IPS DF 4.7 (cell line): ENCODE results near the gene ZFX.
"Not testable (repeated sequence)": the region's sequence is repeated elsewhere in the genome, so short reads cannot be mapped to it uniquely, and the experiment has no call there.

Experiments
- DNase-seq: peaks from one replicate; pipeline ENCODE4 v3.0.0-alpha.2; 2013; ENCODE audit warnings: low spot score; ENCODE audit errors: extremely low read depth

ZFX gene

GRCh38 chrX:24149351-24150050 is at the start of gene ZFX:
Gene ZFX, plus strand, starts transcription at chrX:24149729. Its CDS starts 23,014 bp downstream, at chrX:24172743.
- DNase-seq, result no peak

GRCh38 chrX:24100713-24101112 is 48.8 kb upstream of the ZFX start:
- DNase-seq, result no peak

GRCh38 chrX:24110069-24110468 is 39.5 kb upstream of the ZFX start:
- no peak for DNase-seq

- DNase-seq, result no peak
Measured at GRCh38 chrX:24113181-24113580, 36.3 kb upstream of the ZFX start.

GRCh38 chrX:24117258-24117657 is 32.3 kb upstream of the ZFX start:
- no peak for DNase-seq

- no peak for DNase-seq
Measured at GRCh38 chrX:24124244-24124799, 25.2 kb upstream of the ZFX start.

GRCh38 chrX:24125028-24125612 is 24.4 kb upstream of the ZFX start:
- no peak for DNase-seq

GRCh38 chrX:24131476-24131875 is 18.1 kb upstream of the ZFX start:
- DNase-seq, result no peak

GRCh38 chrX:24133312-24133711 is 16.2 kb upstream of the ZFX start:
- no peak for DNase-seq

- DNase-seq, result not testable (repeated sequence)
Measured at GRCh38 chrX:24135768-24136167, 13.8 kb upstream of the ZFX start.

- DNase-seq, result no peak
Measured at GRCh38 chrX:24137192-24137591, 12.3 kb upstream of the ZFX start.

- DNase-seq, result not testable (repeated sequence)
Measured at GRCh38 chrX:24143982-24144381, 5.5 kb upstream of the ZFX start.

- no peak for DNase-seq
Measured at GRCh38 chrX:24144528-24144927, 5.0 kb upstream of the ZFX start.

GRCh38 chrX:24145303-24146186 is 4.0 kb upstream of the ZFX start:
- DNase-seq, result no peak

GRCh38 chrX:24146283-24146949 is 3.1 kb upstream of the ZFX start:
- DNase-seq, result no peak

GRCh38 chrX:24147165-24147564 is 2.4 kb upstream of the ZFX start:
- DNase-seq, result no peak

GRCh38 chrX:24148121-24148520 is 1.4 kb upstream of the ZFX start:
- no peak for DNase-seq

- no peak for DNase-seq
Measured at GRCh38 chrX:24148535-24149350, 786 bp upstream of the ZFX start.

GRCh38 chrX:24150051-24150790 is 692 bp downstream of the ZFX start:
- no peak for DNase-seq

- no peak for DNase-seq
Measured at GRCh38 chrX:24150898-24151297, 1.4 kb downstream of the ZFX start.
